ENCODE data around the gene FANCG.

GRCh38 chr9:35103660-35104191, 24.0 kb upstream of the FANCG start:
- TF ChIP-seq POLR2AphosphoS5 (IDR thresholded peaks at IDR 0.05) (no peak), CTCF (IDR thresholded peaks at IDR 0.05) (no peak)
